ENCODE data around the gene MITF.

MITF gene

DNA sequence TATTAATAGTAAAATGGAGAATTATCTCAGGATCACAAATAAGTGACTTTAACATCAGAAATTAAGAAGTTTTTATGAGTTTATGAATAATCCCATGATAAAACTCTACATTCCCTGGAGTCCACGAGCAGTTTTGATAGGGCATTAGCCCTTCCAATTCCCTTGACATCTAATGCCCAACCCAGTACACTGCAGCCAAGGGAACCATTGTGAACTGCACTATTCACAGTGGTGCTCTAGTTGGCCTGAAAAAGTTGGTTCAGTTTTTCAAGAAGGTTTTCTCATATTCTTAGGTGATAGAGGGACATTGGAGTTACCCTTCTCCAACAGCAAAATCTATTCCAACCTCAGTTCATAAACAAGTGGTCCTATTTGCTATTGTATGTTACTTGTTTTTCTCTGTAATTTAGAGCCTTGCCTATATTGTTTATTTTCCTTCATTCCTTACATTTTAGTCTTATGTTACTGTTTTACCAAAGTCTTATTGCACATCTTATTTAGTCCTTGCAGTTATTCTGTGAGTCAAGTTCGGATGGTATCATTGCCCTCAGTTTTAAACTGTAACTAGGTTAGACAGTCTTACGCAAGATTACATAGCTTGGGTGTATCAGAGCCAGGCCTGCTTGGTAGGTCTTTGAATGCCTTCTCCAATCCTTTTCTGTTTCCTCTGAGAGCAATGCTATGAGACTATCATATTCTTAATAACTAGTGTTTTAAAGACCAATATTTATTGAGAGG is 202.3 kb downstream of the MITF start:
- Histone ChIP-seq H3K4me1 (ENCODE audit: control insufficient read depth, low read length) (no peaks in the 10 kb centered on the region), H4K20me1 (ENCODE audit: control insufficient read depth, insufficient read depth, low read depth, low read length) (no peaks in the 10 kb centered on the region), H3K27ac (ENCODE audit: low read depth, low read length) (no peak overlapping the region), H3K36me3 (ENCODE audit: control insufficient read depth, low read length) (no peaks in the 10 kb centered on the region), H3K27me3 (ENCODE audit: control insufficient read depth, low read length) (no peaks in the 10 kb centered on the region), H3K9me2 (replicated peaks; ENCODE audit: control insufficient read depth, low read length) (no peaks in the 10 kb centered on the region), H3K4me3 (ENCODE audit: low read length) (no peak overlapping the region), H3F3A (ENCODE audit: control insufficient read depth, insufficient read depth) (no peaks in the 10 kb centered on the region), H3K79me2 (ENCODE audit: control insufficient read depth, low read length) (no peaks in the 10 kb centered on the region), H3K9me3 (ENCODE audit: control insufficient read depth, insufficient read depth, low read length) (no peaks in the 10 kb centered on the region), H3K4me2 (ENCODE audit: low read length) (no peak overlapping the region)
- TF ChIP-seq, protein P1, sequence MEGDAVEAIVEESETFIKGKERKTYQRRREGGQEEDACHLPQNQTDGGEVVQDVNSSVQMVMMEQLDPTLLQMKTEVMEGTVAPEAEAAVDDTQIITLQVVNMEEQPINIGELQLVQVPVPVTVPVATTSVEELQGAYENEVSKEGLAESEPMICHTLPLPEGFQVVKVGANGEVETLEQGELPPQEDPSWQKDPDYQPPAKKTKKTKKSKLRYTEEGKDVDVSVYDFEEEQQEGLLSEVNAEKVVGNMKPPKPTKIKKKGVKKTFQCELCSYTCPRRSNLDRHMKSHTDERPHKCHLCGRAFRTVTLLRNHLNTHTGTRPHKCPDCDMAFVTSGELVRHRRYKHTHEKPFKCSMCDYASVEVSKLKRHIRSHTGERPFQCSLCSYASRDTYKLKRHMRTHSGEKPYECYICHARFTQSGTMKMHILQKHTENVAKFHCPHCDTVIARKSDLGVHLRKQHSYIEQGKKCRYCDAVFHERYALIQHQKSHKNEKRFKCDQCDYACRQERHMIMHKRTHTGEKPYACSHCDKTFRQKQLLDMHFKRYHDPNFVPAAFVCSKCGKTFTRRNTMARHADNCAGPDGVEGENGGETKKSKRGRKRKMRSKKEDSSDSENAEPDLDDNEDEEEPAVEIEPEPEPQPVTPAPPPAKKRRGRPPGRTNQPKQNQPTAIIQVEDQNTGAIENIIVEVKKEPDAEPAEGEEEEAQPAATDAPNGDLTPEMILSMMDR (IDR thresholded peaks at IDR 0.05; ENCODE audit: low read depth, low read length, poor library complexity, severe bottlenecking): no peak
- TF ChIP-seq EZH2phosphoT487 (IDR thresholded peaks at IDR 0.05; ENCODE audit: borderline replicate concordance, low read length): no peak

DNA sequence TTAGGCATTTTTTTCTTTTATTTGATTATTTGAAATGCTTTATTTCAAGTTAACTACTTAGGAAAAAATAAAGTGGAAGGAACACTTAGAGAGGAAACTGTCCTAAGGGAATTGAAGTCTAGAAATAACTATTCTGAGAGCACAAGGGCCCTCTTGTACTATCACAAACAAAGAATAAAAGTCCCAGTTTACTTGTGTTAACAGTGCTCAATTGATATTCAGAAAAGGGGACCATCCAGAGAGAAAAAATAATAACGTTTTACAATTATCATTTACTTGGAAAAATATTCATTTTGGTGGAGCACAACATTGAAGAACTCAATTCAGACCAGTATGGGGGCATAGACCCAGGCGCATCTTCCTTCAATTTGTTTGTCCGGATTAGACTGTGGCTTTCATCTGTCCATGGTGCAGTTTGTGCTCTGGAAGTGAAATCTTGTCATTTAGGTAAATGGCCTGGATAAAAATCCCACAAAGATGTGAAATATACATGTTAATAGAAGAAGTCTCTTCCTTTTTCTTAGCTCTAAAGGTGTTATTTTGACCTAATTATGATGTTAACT is 205.7 kb downstream of the MITF start:
- no peaks in the 10 kb centered on the region for H3K9me2 ChIP-seq (replicated peaks; ENCODE audit: control insufficient read depth, low read length)
- no peak for TF ChIP-seq EZH2phosphoT487 (IDR thresholded peaks at IDR 0.05; ENCODE audit: borderline replicate concordance, low read length)
- TF ChIP-seq, protein P1 (IDR thresholded peaks at IDR 0.05; ENCODE audit: low read depth, low read length, poor library complexity, severe bottlenecking): no peak

DNA sequence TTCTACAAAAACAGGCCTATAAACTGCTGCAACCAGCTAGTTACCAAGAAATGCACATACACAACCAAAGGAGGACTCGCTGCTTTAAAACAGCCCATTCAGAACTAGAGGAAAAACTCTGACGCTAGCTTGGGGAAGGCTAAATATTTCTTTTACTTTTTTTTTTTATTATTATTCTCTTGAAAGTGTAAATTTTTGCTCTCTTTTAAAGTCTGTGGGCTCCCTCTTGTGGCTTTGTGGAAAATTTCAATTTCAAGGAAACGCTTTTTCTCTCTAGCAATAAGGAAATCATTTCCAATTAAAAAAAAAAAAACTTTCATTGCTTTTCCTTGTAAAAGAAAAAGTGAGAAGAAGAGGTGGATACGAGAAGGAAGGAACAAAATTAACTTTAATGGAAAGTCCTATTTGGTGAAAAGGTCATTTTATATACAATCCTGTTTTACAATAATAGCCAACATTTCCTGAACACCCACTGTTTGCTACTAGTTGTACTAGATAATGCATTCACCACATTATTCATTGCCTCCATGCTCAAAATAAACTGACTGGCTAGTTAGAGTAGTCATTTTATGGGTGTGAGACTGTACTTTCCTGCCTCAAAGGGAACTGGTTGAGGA is 209.1 kb downstream of the MITF start:
- Histone ChIP-seq H3K36me3 (ENCODE audit: control insufficient read depth, low read length) (no peaks in the 10 kb centered on the region), H3K4me2 (ENCODE audit: low read length) (no peak overlapping the region), H3F3A (ENCODE audit: control insufficient read depth, insufficient read depth) (no peaks in the 10 kb centered on the region), H3K4me1 (ENCODE audit: control insufficient read depth, low read length) (no peaks in the 10 kb centered on the region), H4K20me1 (ENCODE audit: control insufficient read depth, insufficient read depth, low read depth, low read length) (no peaks in the 10 kb centered on the region), H3K9me2 (replicated peaks; ENCODE audit: control insufficient read depth, low read length) (no peaks in the 10 kb centered on the region), H3K79me2 (ENCODE audit: control insufficient read depth, low read length) (no peaks in the 10 kb centered on the region), H3K27me3 (ENCODE audit: control insufficient read depth, low read length) (peaks cover 7% of the 10 kb centered on the region), H3K9me3 (ENCODE audit: control insufficient read depth, insufficient read depth, low read length) (no peaks in the 10 kb centered on the region), H3K4me3 (ENCODE audit: low read length) (no peak overlapping the region), H3K27ac (ENCODE audit: low read depth, low read length) (no peak overlapping the region)
- TF ChIP-seq, protein P1 (IDR thresholded peaks at IDR 0.05; ENCODE audit: low read depth, low read length, poor library complexity, severe bottlenecking): peak; percentile 36
- no peak for TF ChIP-seq EZH2phosphoT487 (IDR thresholded peaks at IDR 0.05; ENCODE audit: borderline replicate concordance, low read length)

More for the DNA sequence above, 205.7 kb downstream of the MITF start:
- H3K27me3 ChIP-seq (ENCODE audit: control insufficient read depth, low read length): no peaks in the 10 kb centered on the region
- H4K20me1 ChIP-seq (ENCODE audit: control insufficient read depth, insufficient read depth, low read depth, low read length): no peaks in the 10 kb centered on the region
- no peaks in the 10 kb centered on the region for H3K9me3 ChIP-seq (ENCODE audit: control insufficient read depth, insufficient read depth, low read length)
- H3K79me2 ChIP-seq (ENCODE audit: control insufficient read depth, low read length): no peaks in the 10 kb centered on the region
- no peaks in the 10 kb centered on the region for H3K4me1 ChIP-seq (ENCODE audit: control insufficient read depth, low read length)
- no peak overlapping the region for H3K27ac ChIP-seq (ENCODE audit: low read depth, low read length)
- no peaks in the 10 kb centered on the region for H3K36me3 ChIP-seq (ENCODE audit: control insufficient read depth, low read length)
- H3K4me2 ChIP-seq (ENCODE audit: low read length): no peak overlapping the region
- H3K4me3 ChIP-seq (ENCODE audit: low read length): no peak overlapping the region
- no peaks in the 10 kb centered on the region for H3F3A ChIP-seq (ENCODE audit: control insufficient read depth, insufficient read depth)
